HepG2 (cell line): Measurements from ENCODE around the gene ITIH3. TPM values are rescaled to one million over a fixed set of nuclear protein-coding genes. Genes with fewer than 3 reads are reported as not detected.

ENCODE experiments used
- AGO1 ChIP-seq: fragments of 200-400 bp; formaldehyde crosslinking; IDR thresholded peaks from 2 replicates; pipeline ENCODE4 v1.6.1; 2017; ENCODE audit warnings: mild to moderate bottlenecking, low read depth, low read length, moderate library complexity; ENCODE audit not compliant: poor library complexity, severe bottlenecking
- FOXA3 ChIP-seq: IDR thresholded peaks from 2 replicates; pipeline ENCODE4 v1.6.1; 2016; ENCODE audit warnings: missing genetic modification reagents, missing compliant biosample characterization
- FOXM1 ChIP-seq: sonication (generic); formaldehyde crosslinking; IDR thresholded peaks from 2 replicates; pipeline ENCODE4 v1.5.0; 2020; ENCODE audit warnings: missing genetic modification reagents
- GRHL1 ChIP-seq: sonication (generic); formaldehyde crosslinking; conservative IDR thresholded peaks from 2 replicates; pipeline ENCODE4 v1.8.0; 2022; ENCODE audit warnings: missing genetic modification reagents
- JARID2 ChIP-seq: sonication (generic); formaldehyde crosslinking; IDR thresholded peaks from 2 replicates; pipeline ENCODE4 v1.8.1; 2023; ENCODE audit warnings: missing genetic modification reagents, inconsistent platforms; ENCODE audit not compliant: insufficient replicate concordance
- MAX ChIP-seq: IDR thresholded peaks from 2 replicates; pipeline ENCODE4 v1.6.1; 2012; ENCODE audit warnings: inconsistent platforms
- NFKBIZ ChIP-seq: IDR thresholded peaks from 2 replicates; pipeline ENCODE4 v1.6.1; 2018; ENCODE audit warnings: missing genetic modification reagents, missing compliant biosample characterization
- PAXIP1 ChIP-seq: sonication (generic); formaldehyde crosslinking; conservative IDR thresholded peaks from 2 replicates; pipeline ENCODE4 v1.4.0; 2020; ENCODE audit warnings: mild to moderate bottlenecking, missing genetic modification reagents, moderate library complexity
- RFX1 ChIP-seq: fragments of 450-650 bp; IDR thresholded peaks from 2 replicates; pipeline ENCODE4 v1.6.1; 2017
- SATB2 ChIP-seq: sonication (generic); formaldehyde crosslinking; IDR thresholded peaks from 2 replicates; pipeline ENCODE4 v1.5.0; 2020; ENCODE audit warnings: missing genetic modification reagents
- SIN3A ChIP-seq: IDR thresholded peaks from 2 replicates; pipeline ENCODE4 v1.6.1; 2011; ENCODE audit warnings: low read depth, mild to moderate bottlenecking, control low read depth, low read length, borderline replicate concordance
- SMAD9 ChIP-seq: sonication (generic); formaldehyde crosslinking; IDR thresholded peaks from 2 replicates; pipeline ENCODE4 v1.5.1; 2020; ENCODE audit warnings: mild to moderate bottlenecking, missing genetic modification reagents
- THAP8 ChIP-seq: sonication (generic); formaldehyde crosslinking; IDR thresholded peaks from 2 replicates; pipeline ENCODE4 v1.5.1; 2020; ENCODE audit warnings: missing genetic modification reagents, mild to moderate bottlenecking, borderline replicate concordance
- ZNF207 ChIP-seq: fragments of 450-650 bp; IDR thresholded peaks from 2 replicates; pipeline ENCODE4 v1.6.1; 2016; ENCODE audit warnings: antibody characterized with exemption, borderline replicate concordance
- ZNF256 ChIP-seq: sonication (generic); formaldehyde crosslinking; conservative IDR thresholded peaks from 2 replicates; pipeline ENCODE4 v1.4.0; 2020; ENCODE audit warnings: missing genetic modification reagents
- ZNF564 ChIP-seq: sonication (generic); formaldehyde crosslinking; IDR thresholded peaks from 2 replicates; pipeline ENCODE4 v1.8.1; 2023; ENCODE audit warnings: mild to moderate bottlenecking, missing genetic modification reagents
- ZNF605 ChIP-seq: sonication (generic); formaldehyde crosslinking; IDR thresholded peaks from 2 replicates; pipeline ENCODE4 v1.8.0; 2022; ENCODE audit warnings: mild to moderate bottlenecking, missing genetic modification reagents
- ZNF784 ChIP-seq: sonication (generic); formaldehyde crosslinking; IDR thresholded peaks from 2 replicates; pipeline ENCODE4 v1.5.1; 2020; ENCODE audit warnings: missing genetic modification reagents, mild to moderate bottlenecking, borderline replicate concordance
- ZNF841 ChIP-seq: sonication (generic); formaldehyde crosslinking; IDR thresholded peaks from 2 replicates; pipeline ENCODE4 v1.8.1; 2023; ENCODE audit warnings: missing genetic modification reagents, borderline replicate concordance
- polyA plus RNA-seq, 8 experiments: library from polyadenylated mRNA; depleted of rRNA in 3 of 8; stranded (reverse) in 7 of 8; unstranded in 1 of 8; fragments of >200 nt; fragmentation: Illumina TruSeq in 4 of 8; extraction: Trizol in 4 of 8; gene quantifications; 2 replicates each; pipeline versions ENCODE4 v1.2.1 to v1.2.3, GENCODE V29; 2011 to 2016; ENCODE audit warnings: low read depth in 4 of 8, missing spikeins in 1 of 8, mixed read lengths in 1 of 8; ENCODE audit not compliant: insufficient read depth in 1 of 8
- total RNA-seq, 5 experiments: library from RNA; depleted of rRNA; stranded (reverse); fragments of >200 nt; fragmentation: Illumina TruSeq; extraction: Trizol; gene quantifications; 2 replicates each; pipeline ENCODE4 v1.2.3, GENCODE V29; 2016; ENCODE audit warnings: low read depth in 1 of 5

The ITIH3 gene
- total and polyA plus RNA-seq, 2 of the 13 experiments (the other 11 are each of a cell fraction or from before 2014, with no cell fraction given), result 105 to 632 TPM

GRCh38 chr3:52770496-52771333 is 23.9 kb upstream of the ITIH3 start, which contains the start of gene NEK4 (continued):
- TF ChIP-seq AGO1 (no peak), ZNF564 (CRISPR knock-in tag) (no peak), ZNF207 (no peak), JARID2 (peak; percentile 48), ZNF841 (CRISPR knock-in tag) (no peak), SATB2 (CRISPR knock-in tag) (no peak), ZNF256 (CRISPR knock-in tag) (peak; percentile 35; the same call in 1 of the 2 replicates), GRHL1 (no peak), SIN3A (peak; percentile 42; the same call in 1 of the 2 replicates), RFX1 (peak; percentile 80), ZNF605 (CRISPR knock-in tag) (0 out of 2 replicates have a peak, but pooled peaks have one; percentile 24), MAX (peak; percentile 80), SMAD9 (peak; percentile 22; the same call in 1 of the 2 replicates), FOXM1 (CRISPR knock-in tag) (no peak), PAXIP1 (CRISPR knock-in tag) (peak; percentile 66), NFKBIZ (no peak; the same call in 1 of the 2 replicates), ZNF784 (0 out of 2 replicates have a peak, but pooled peaks have one; percentile 48), THAP8 (no peak), FOXA3 (peak; percentile 35; the same call in 1 of the 2 replicates)
